Astrocyte of the cerebellum (primary cell): ENCODE data around the gene HTR7.

Source experiments
- DNase-seq: peaks from one replicate; pipeline ENCODE4 v3.0.0-alpha.2; 2011; ENCODE audit warnings: low read depth
- H3K4me3 ChIP-seq: 2 replicates; pipeline ENCODE4 v1.5.1; 2011; ENCODE audit warnings: mild to moderate bottlenecking, low read depth, low read length, moderate library complexity
- in situ Hi-C: cut with HindIII; loops from 2 replicates; pipeline ENCODE4 v1.10.0; 2017; ENCODE audit warnings: low sequenced_read_pairs
- TF ChIP-seq, protein P1 (sequence below): IDR thresholded peaks from 2 replicates; pipeline ENCODE4 v1.5.1; 2012; ENCODE audit warnings: low read length, low read depth, moderate library complexity, mild to moderate bottlenecking; ENCODE audit errors: missing control alignments

Gene HTR7

DNA sequence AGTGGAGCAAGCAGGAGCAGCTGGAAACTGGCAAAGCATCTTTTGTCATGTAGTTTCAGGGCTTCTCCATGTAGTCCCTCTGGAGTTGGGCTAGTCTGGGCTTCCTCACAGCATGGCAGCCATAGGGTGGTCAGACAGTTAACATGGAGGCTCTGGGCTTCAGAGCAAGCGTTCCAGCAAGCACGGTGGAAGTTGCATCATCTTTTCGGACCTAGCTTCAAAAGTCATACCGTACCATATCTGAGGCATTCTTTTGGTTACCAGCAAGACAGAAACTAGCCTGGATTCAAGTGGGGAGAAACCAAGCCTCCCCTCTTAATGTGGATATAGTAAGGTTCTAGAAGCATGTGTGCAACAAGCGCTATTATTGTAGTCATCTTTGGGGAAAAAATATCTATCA is 135.0 kb downstream of the HTR7 start:
- in situ Hi-C loops = no loop called here
- no peak for DNase-seq
- TF ChIP-seq, protein P1, sequence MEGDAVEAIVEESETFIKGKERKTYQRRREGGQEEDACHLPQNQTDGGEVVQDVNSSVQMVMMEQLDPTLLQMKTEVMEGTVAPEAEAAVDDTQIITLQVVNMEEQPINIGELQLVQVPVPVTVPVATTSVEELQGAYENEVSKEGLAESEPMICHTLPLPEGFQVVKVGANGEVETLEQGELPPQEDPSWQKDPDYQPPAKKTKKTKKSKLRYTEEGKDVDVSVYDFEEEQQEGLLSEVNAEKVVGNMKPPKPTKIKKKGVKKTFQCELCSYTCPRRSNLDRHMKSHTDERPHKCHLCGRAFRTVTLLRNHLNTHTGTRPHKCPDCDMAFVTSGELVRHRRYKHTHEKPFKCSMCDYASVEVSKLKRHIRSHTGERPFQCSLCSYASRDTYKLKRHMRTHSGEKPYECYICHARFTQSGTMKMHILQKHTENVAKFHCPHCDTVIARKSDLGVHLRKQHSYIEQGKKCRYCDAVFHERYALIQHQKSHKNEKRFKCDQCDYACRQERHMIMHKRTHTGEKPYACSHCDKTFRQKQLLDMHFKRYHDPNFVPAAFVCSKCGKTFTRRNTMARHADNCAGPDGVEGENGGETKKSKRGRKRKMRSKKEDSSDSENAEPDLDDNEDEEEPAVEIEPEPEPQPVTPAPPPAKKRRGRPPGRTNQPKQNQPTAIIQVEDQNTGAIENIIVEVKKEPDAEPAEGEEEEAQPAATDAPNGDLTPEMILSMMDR = no peak
- H3K4me3 ChIP-seq = no peak overlapping the region

DNA sequence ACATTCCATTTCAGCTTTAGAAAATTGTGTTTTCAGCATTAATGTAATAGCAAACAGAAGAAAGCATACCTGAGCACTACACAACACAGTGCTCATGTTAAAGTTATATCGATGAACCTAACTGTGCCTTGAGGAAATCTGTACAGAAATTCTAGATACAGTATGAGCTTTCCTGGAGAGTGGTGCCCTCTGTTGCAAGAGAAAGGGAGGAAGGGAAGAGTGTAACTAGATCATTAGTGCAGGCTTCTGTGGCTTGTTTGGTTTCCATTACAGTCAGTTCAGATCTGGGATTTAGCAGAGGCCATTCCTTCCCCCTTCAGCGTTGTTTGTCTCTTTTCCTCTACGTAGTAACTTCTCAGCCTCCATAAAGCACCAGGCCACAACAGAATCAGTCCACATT is 139.7 kb downstream of the HTR7 start:
- no peak for DNase-seq
- no peak overlapping the region for H3K4me3 ChIP-seq
- TF ChIP-seq, protein P1 = peak; percentile 40
- in situ Hi-C loops = no loop called here

DNA sequence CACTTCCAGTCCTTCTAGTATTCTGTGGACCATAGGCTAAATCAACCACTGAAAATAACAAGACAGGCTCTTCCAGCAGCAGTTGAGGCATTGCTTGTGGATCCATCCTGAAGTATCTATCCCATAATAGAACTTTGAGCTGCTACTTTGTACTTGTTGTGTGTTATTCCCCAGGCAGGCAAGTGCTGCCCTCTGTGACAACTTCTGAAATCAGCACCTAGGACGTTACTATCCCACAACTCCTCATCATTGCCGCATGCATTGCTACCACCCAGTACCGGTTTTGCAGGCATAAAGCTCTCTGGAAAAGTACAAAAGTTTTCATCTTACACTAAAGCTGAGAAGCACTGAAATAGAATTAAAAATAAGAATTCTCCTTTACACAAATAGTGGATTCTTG is 145.3 kb downstream of the HTR7 start:
- TF ChIP-seq, protein P1 = no peak
- no peak overlapping the region for H3K4me3 ChIP-seq
- in situ Hi-C loops = no loop called here
- no peak for DNase-seq

DNA sequence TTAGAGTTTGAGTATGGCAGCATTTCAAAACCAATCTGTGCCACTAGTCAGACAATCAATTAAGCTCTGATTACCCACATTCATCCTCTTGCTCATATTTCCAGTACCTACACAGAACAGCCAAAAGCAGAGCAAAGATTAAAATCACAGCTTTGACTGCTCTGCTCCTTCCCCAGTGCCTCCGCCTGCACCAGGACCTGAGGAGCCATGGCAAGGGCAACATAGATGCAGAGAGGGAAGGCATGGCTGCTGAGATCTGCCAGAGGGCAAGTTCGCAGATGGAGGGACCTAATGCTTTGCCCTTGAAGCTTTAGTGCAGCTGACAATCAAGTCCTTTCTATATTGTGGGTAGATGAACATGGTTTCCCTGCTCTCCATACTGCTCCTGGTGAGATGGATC is 148.1 kb downstream of the HTR7 start:
- H3K4me3 ChIP-seq = no peak overlapping the region
- in situ Hi-C loops = no loop called here
- TF ChIP-seq, protein P1 = no peak
- no peak for DNase-seq

DNA sequence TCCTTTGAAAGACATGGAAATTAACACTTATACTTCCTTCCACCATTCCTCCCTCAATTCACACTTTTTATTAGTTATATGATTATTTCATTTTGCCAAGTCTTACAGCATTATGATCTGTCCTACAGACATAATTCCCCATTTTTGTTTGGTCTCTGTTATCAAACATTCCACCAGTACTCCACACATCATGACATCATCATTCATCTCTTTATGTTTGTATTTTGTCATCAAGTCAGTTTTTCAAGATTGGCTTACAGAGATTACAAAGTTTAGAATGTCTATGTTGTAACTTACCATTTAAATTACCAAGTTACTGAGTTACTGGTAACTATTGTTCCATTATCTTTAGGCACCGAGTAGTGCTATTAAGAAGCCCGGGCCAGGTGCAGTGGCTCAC is 150.2 kb downstream of the HTR7 start:
- H3K4me3 ChIP-seq = no peak overlapping the region
- no peak for DNase-seq
- TF ChIP-seq, protein P1 = no peak
- in situ Hi-C loops = no loop called here

DNA sequence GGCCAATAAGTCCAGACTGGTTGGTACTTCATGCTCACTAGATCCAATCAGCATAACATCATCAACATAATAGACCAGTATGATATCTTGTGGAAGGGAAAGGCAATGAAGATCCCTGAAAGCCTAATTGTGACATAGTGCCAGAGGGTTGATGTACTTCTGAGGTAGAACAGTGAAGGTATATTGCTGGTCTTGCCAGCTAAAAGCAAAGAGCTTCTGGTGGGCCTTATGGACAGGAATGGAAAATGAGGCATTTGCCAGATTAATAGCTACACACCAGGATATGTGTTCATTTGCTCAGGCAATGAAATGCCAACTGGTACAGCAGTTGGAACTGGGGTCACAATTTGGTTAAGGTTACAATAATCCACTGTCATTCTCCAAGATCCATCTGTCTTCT is 156.4 kb downstream of the HTR7 start:
- TF ChIP-seq, protein P1 = no peak
- DNase-seq = no peak
- no peak overlapping the region for H3K4me3 ChIP-seq
- in situ Hi-C loops = no loop called here
